AG04449 (cell line): Measurements from ENCODE around the gene TBCK.
"Not testable (repeated sequence)": the region's sequence is repeated elsewhere in the genome, so short reads cannot be mapped to it uniquely, and the experiment has no call there.

Source experiments
- CTCF ChIA-PET: fragments of 350-600 bp; formaldehyde crosslinking; extraction: SDS; loops from one replicate; lab custom pipeline; 2021; ENCODE audit warnings: antibody characterized with exemption; lab: Yijun Ruan, JAX
- POLR2A ChIA-PET: fragments of 400-600, 350-600 bp; formaldehyde crosslinking; extraction: SDS; loops from one replicate; lab custom pipeline; 2020; ENCODE audit warnings: antibody characterized with exemption, inconsistent platforms; lab: Yijun Ruan, JAX
- DNase-seq: peaks from one replicate; pipeline ENCODE4 v3.0.0-alpha.2; 2010; ENCODE audit warnings: low read depth, low spot score
- H3K4me3 ChIP-seq: 2 replicates; pipeline ENCODE4 v1.5.1; 2011; ENCODE audit warnings: low read depth, mild to moderate bottlenecking, control low read depth, low read length
- CTCF ChIP-seq: IDR thresholded peaks from one replicate; pipeline ENCODE4 v1.5.1; 2011; ENCODE audit warnings: mild to moderate bottlenecking, moderate library complexity, low read length, control low read depth, inconsistent platforms; ENCODE audit not compliant: insufficient read depth; ENCODE audit errors: missing control alignments

Gene TBCK

GRCh38 chr4:106140601-106141000, 175.4 kb downstream of the TBCK start:
- TF ChIP-seq CTCF, result no peak
- no peak overlapping the region for H3K4me3 ChIP-seq
- ChIA-PET POLR2A (no interaction called here), CTCF (no interaction called here)
- no peak for DNase-seq

DNA sequence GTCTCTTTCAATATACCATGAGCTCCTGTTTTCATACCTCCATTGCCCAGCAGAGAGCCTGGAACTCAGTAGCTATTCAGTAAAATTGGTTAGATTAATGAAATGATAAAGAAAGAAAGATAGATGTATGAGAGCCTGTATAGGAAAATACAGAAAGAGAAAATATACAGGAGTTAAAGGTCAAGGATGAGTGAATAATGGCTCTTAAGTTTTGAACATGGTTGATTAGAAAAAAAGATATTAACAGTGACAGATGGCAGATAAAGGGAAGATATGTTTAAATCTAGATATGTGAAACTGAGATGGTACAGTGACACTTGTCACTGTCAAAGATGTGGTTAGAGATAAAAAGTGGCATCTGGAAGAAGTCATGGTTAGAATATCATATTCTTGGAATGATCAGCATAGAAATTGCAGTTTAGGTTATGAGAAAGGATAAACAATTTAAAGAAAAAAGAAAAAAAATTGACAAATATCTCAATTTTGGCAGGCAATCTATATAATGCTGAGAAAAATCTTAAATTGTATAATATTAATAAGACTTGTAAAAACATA, 179.2 kb downstream of the TBCK start:
- TF ChIP-seq CTCF, result no peak
- H3K4me3 ChIP-seq, result no peak overlapping the region
- POLR2A ChIA-PET, result no interaction called here
- no peak for DNase-seq
- CTCF ChIA-PET, result no interaction called here

GRCh38 chr4:106132045-106132444, 184.0 kb downstream of the TBCK start:
- CTCF ChIA-PET, result no interaction called here
- DNase-seq, result no peak
- H3K4me3 ChIP-seq, result no peak overlapping the region
- POLR2A ChIA-PET, result no interaction called here
- TF ChIP-seq CTCF, result no peak

- ChIA-PET POLR2A (no interaction called here), CTCF (no interaction called here)
- TF ChIP-seq CTCF, result no peak
- DNase-seq, result no peak
- H3K4me3 ChIP-seq, result no peak overlapping the region
Measured at GRCh38 chr4:106126062-106126461, 189.9 kb downstream of the TBCK start.

- POLR2A ChIA-PET, H3K4me3 ChIP-seq, CTCF ChIA-PET, DNase-seq: not testable (repeated sequence)
Measured at GRCh38 chr4:106119949-106120555, 196.0 kb downstream of the TBCK start.

DNA sequence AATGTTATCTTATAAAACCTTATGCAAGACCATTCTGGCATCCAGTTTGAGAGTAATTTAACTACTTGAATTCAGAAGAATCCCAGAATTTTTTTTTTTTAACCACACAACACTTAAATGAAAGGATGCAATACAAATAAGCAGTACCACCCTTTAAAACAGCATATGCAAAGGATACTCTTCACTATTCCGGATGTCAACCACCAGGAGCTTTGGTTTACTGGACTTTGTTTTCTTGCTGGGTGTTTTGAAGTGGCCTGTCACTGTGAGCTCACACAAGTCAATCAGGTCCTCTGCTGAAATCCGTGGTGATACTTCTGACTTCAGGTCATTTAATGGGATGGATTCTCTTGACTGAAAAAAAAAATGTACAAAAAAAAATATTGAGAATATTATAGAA, 200.0 kb downstream of the TBCK start:
- no peak overlapping the region for H3K4me3 ChIP-seq
- ChIA-PET CTCF (no interaction called here), POLR2A (no interaction called here)
- no peak for DNase-seq
- no peak for TF ChIP-seq CTCF

DNA sequence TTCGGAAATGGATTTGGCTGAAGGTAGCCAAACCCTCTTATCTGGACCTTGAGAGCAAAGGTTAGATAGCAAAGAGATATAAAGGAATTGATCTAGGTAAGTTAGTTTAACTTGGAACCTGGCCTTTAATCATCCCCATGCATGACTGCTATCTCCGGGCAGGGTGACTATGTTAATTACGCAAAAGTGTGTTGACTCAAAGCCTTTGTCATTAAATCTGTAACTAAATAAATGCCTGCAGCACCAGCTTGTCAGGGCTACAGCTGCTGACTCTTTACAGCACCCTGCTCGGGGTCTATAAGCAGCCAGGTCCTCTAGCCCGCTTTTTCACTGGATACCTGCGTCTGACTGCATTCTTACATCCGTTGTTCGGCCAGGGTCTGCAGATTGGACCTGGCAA, 201.7 kb downstream of the TBCK start:
- POLR2A ChIA-PET, result no interaction called here
- no peak for DNase-seq
- H3K4me3 ChIP-seq, result no peak overlapping the region
- CTCF ChIA-PET, result no interaction called here
- TF ChIP-seq CTCF, result no peak

DNA sequence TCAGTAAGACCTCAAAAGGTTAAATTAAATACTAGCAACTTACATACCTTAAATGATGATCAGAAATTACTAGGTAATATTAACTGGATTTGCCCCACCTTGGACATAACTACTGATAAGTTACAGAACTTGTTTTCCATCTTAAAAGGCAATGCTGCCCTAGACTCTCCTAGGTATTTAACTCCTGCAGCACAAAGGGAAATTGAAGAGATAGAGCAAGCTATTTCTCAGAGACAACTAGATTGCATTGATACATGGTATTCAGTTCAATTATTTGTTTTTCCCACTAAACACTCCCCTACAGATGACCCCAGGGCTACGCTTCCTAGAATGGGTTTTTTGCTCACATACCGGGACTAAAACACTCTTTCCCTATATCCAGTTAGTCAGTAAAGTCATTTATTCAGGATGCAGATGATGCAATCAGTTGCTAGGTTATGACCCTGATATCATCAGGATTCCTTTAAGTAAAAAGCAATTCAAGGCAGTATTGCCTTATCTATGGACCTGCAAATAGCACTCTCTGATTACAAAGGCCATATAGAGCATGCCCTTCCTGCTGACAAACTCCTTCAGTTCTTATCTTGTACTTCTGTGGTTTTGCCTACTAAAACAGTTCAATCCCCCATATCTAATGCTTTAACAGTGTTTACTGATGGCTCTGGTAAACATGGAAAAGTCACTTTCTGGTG, 204.1 kb downstream of the TBCK start:
- DNase-seq, POLR2A ChIA-PET: not testable (repeated sequence)
- CTCF ChIA-PET, result interaction anchor here (0.8 kb wide), 1 partner anchor 11 kb away, joined by 3 read pairs; no protein-coding TSS in a partner anchor

More for the DNA sequence above, 204.1 kb downstream of the TBCK start:
- not testable (repeated sequence) for H3K4me3 ChIP-seq
